Erythroblast (primary cell): Measurements from ENCODE around the gene NTRK1.

Source experiments
- GATA1 ChIP-seq: IDR thresholded peaks from 2 replicates; pipeline ENCODE4 v1.6.1; 2011; ENCODE audit warnings: low read depth, mild to moderate bottlenecking, control low read depth, low read length, moderate library complexity
- POLR2A ChIP-seq: IDR thresholded peaks from 2 replicates; pipeline ENCODE4 v1.6.1; 2011; ENCODE audit warnings: mild to moderate bottlenecking, low read length

GRCh38 chr1:156845055-156845952, 15.4 kb upstream of the NTRK1 start:
- TF ChIP-seq POLR2A, result no peak
- TF ChIP-seq GATA1, result no peak
